Erythroblast (primary cell): ENCODE measurements around the gene ADGRV1.

Experiments
- GATA1 ChIP-seq: IDR thresholded peaks from 2 replicates; pipeline ENCODE4 v1.6.1; 2011; ENCODE audit warnings: low read depth, mild to moderate bottlenecking, control low read depth, low read length, moderate library complexity
- POLR2A ChIP-seq: IDR thresholded peaks from 2 replicates; pipeline ENCODE4 v1.6.1; 2011; ENCODE audit warnings: mild to moderate bottlenecking, low read length

- TF ChIP-seq POLR2A (no peak), GATA1 (no peak)
Measured at GRCh38 chr5:90658620-90659019, 100.0 kb downstream of the ADGRV1 start.
